Measurements from ENCODE around the gene COL4A2.

- TF ChIP-seq CTCF (IDR thresholded peaks at IDR 0.05) (no peak), POLR2A (IDR thresholded peaks at IDR 0.05) (no peak), POLR2AphosphoS5 (IDR thresholded peaks at IDR 0.05; ENCODE audit: insufficient read depth in 1 of 2, low read depth in 1 of 2) (no peak)
Measured at GRCh38 chr13:110475117-110475516, 168.0 kb downstream of the COL4A2 start.

Data from vagina (tissue), 2 donors.